HepG2 (cell line): ENCODE results near the gene ATOH7. TPM values are rescaled to one million over a fixed set of nuclear protein-coding genes. Genes with fewer than 3 reads are reported as not detected.
"Not testable (repeated sequence)": the region's sequence is repeated elsewhere in the genome, so short reads cannot be mapped to it uniquely, and the experiment has no call there.

ENCODE experiments used
- ATAC-seq: fragments of 200-7000 bp; cut with Tn5 transposase; 3 replicates; pipeline ENCODE4 v1.9.1; 2020; ENCODE audit warnings: mild to moderate bottlenecking, moderate library complexity
- BruUV-seq: library from RNA; stranded (reverse); fragments of 400-500 nt; replicated peaks from 2 replicates; lab custom pipeline; 2021; lab: Mats Ljungman, UMichigan
- CTCF ChIA-PET: fragments of 300-600 bp; formaldehyde crosslinking; extraction: SDS; loops from one replicate; lab custom pipeline; 2021; ENCODE audit warnings: low total read pairs, inconsistent platforms, low intra/inter-chr PET ratio; lab: Yijun Ruan, JAX
- POLR2A ChIA-PET: fragments of 350-600 bp; sonication (Branson Sonifier 250); formaldehyde crosslinking; loops from one replicate; lab custom pipeline; 2020; ENCODE audit warnings: antibody characterized with exemption, inconsistent platforms; lab: Yijun Ruan, JAX
- DNase-seq: peaks from one replicate; pipeline ENCODE4 v3.0.0-alpha.2; 2015; ENCODE audit warnings: low spot score
- FAIRE-seq: peaks from 3 replicates; lab custom pipeline; 2011; peaks lifted over from hg19 to GRCh38; lab: Jason Lieb, UNC
- H2AFZ ChIP-seq: one replicate; pipeline ENCODE4 v1.6.1; 2011; ENCODE audit warnings: low read length, inconsistent platforms
- H3K27ac ChIP-seq: fragments of 300-600 bp; 3 replicates; pipeline ENCODE4 v1.8.0; 2011; ENCODE audit warnings: mixed run types, mild to moderate bottlenecking, mixed read lengths, low read length, inconsistent platforms; ENCODE audit not compliant: insufficient read depth; ENCODE audit errors: extremely low read length
- H3K27me3 ChIP-seq, 2 experiments: fragments of 200-600 bp in 1 of 2; 2 replicates in 1 of 2; 3 replicates in 1 of 2; pipeline versions ENCODE4 v1.6.0 to v1.8.0; 2011; ENCODE audit warnings: low read length in 2 of 2, mild to moderate bottlenecking in 2 of 2, moderate library complexity in 2 of 2, inconsistent platforms in 1 of 2; ENCODE audit not compliant: insufficient read depth in 2 of 2, control insufficient read depth in 1 of 2
- H3K36me3 ChIP-seq, 2 experiments: fragments of 200-600 bp in 1 of 2; replicated peaks in 1 of 2; 2 replicates in 1 of 2; 3 replicates in 1 of 2; pipeline versions ENCODE4 v1.5.1 to v1.8.0; 2011; ENCODE audit warnings: low read length in 2 of 2, inconsistent platforms in 1 of 2; ENCODE audit not compliant: insufficient read depth in 2 of 2, control insufficient read depth in 1 of 2
- H3K4me1 ChIP-seq: 2 replicates; pipeline ENCODE4 v1.5.1; 2012; ENCODE audit warnings: low read length, inconsistent platforms; ENCODE audit not compliant: insufficient read depth
- H3K4me2 ChIP-seq: 2 replicates; pipeline ENCODE4 v1.6.0; 2011; ENCODE audit warnings: low read depth, low read length, inconsistent platforms
- H3K4me3 ChIP-seq, 3 experiments: fragments of 200-600 bp in 1 of 3; sonication (generic), shearing (Covaris generic) in 1 of 3; replicated peaks in 1 of 3; 2 replicates each; pipeline ENCODE4 v1.5.1; 2011 to 2016; ENCODE audit warnings: low read length in 3 of 3, inconsistent platforms in 2 of 3, low read depth in 2 of 3, mild to moderate bottlenecking in 2 of 3, control low read depth in 1 of 3, mixed read lengths in 1 of 3; ENCODE audit not compliant: insufficient read depth in 1 of 3
- H3K79me2 ChIP-seq: one replicate; pipeline ENCODE4 v1.6.1; 2011; ENCODE audit warnings: low read length, inconsistent platforms; ENCODE audit not compliant: insufficient read depth
- H3K9ac ChIP-seq: 2 replicates; pipeline ENCODE4 v1.6.0; 2011; ENCODE audit warnings: mild to moderate bottlenecking, low read depth, low read length, inconsistent platforms; ENCODE audit not compliant: insufficient read depth
- H3K9me3 ChIP-seq: 2 replicates; pipeline ENCODE4 v1.5.1; 2012; ENCODE audit warnings: mild to moderate bottlenecking, low read length
- H4K20me1 ChIP-seq: 2 replicates; pipeline ENCODE4 v1.6.0; 2011; ENCODE audit warnings: inconsistent platforms, mild to moderate bottlenecking, low read length, moderate library complexity; ENCODE audit not compliant: insufficient read depth
- NONO ChIP-seq, 2 experiments: fragments of 450-650 bp in 1 of 2; sonication (generic) in 1 of 2; formaldehyde crosslinking in 1 of 2; IDR thresholded peaks in 1 of 2; conservative IDR thresholded peaks in 1 of 2; 2 replicates each; pipeline versions ENCODE4 v1.6.1 to v1.8.0; 2017 to 2022; ENCODE audit warnings: mild to moderate bottlenecking in 1 of 2, missing genetic modification reagents in 1 of 2, moderate library complexity in 1 of 2
- RFX1 ChIP-seq: fragments of 450-650 bp; IDR thresholded peaks from 2 replicates; pipeline ENCODE4 v1.6.1; 2017
- SP4 ChIP-seq: sonication (generic); formaldehyde crosslinking; IDR thresholded peaks from 2 replicates; pipeline ENCODE4 v1.8.1; 2023; ENCODE audit warnings: mild to moderate bottlenecking, missing genetic modification reagents
- ZNF530 ChIP-seq: sonication (generic); formaldehyde crosslinking; IDR thresholded peaks from 2 replicates; pipeline ENCODE4 v1.5.0; 2020; ENCODE audit warnings: low read depth, mild to moderate bottlenecking, missing genetic modification reagents
- ZNF780A ChIP-seq: sonication (generic); formaldehyde crosslinking; IDR thresholded peaks from 2 replicates; pipeline ENCODE4 v1.8.0; 2022; ENCODE audit warnings: mild to moderate bottlenecking, missing genetic modification reagents, moderate library complexity
- ZNF839 ChIP-seq: sonication (generic); formaldehyde crosslinking; IDR thresholded peaks from 2 replicates; pipeline ENCODE4 v1.4.0; 2020; ENCODE audit warnings: missing genetic modification reagents, mild to moderate bottlenecking, borderline replicate concordance
- WGBS: methylation state at CpG from one replicate; pipeline ENCODE4 v1.1.6; 2017; ENCODE audit warnings: low lambda C conversion rate; 5-methylcytosine and 5-hydroxymethylcytosine counted together
- in situ Hi-C: cut with HindIII; loops from 2 replicates; pipeline ENCODE4 v1.10.0; 2017; ENCODE audit warnings: low pct_unique_long_range_greater_than_20kb; ENCODE audit not compliant: extremely low pct_ligation_motif_present
- intact Hi-C: fragments of 100-400 bp; cut with micrococcal nuclease; formaldehyde crosslinking; loops from one replicate; pipeline ENCODE4 v1.10.0; 2022; ENCODE audit not compliant: unreplicated experiment
- polyA plus RNA-seq, 8 experiments: library from polyadenylated mRNA; depleted of rRNA in 3 of 8; stranded (reverse) in 7 of 8; unstranded in 1 of 8; fragments of >200 nt; fragmentation: Illumina TruSeq in 4 of 8; extraction: Trizol in 4 of 8; gene quantifications; 2 replicates each; pipeline versions ENCODE4 v1.2.1 to v1.2.3, GENCODE V29; 2011 to 2016; ENCODE audit warnings: low read depth in 4 of 8, missing spikeins in 1 of 8, mixed read lengths in 1 of 8; ENCODE audit not compliant: insufficient read depth in 1 of 8
- total RNA-seq, 5 experiments: library from RNA; depleted of rRNA; stranded (reverse); fragments of >200 nt; fragmentation: Illumina TruSeq; extraction: Trizol; gene quantifications; 2 replicates each; pipeline ENCODE4 v1.2.3, GENCODE V29; 2016; ENCODE audit warnings: low read depth in 1 of 5
- TF ChIP-seq, protein P1 (sequence below): sonication (generic); formaldehyde crosslinking; IDR thresholded peaks from one replicate; pipeline ENCODE4 v1.5.1; 2020; ENCODE audit warnings: mild to moderate bottlenecking, missing genetic modification reagents; ENCODE audit errors: not compliant biosample characterization
- TF ChIP-seq, protein P2 (sequence below): sonication (generic); formaldehyde crosslinking; IDR thresholded peaks from 2 replicates; pipeline ENCODE4 v1.8.0; 2022; ENCODE audit warnings: missing genetic modification reagents, mild to moderate bottlenecking, moderate library complexity, borderline replicate concordance

Gene ATOH7
- total and polyA plus RNA-seq, 2 of the 13 experiments (the other 11 are each of a cell fraction or from before 2014, with no cell fraction given) = 0.07 to 0.11 TPM

DNA sequence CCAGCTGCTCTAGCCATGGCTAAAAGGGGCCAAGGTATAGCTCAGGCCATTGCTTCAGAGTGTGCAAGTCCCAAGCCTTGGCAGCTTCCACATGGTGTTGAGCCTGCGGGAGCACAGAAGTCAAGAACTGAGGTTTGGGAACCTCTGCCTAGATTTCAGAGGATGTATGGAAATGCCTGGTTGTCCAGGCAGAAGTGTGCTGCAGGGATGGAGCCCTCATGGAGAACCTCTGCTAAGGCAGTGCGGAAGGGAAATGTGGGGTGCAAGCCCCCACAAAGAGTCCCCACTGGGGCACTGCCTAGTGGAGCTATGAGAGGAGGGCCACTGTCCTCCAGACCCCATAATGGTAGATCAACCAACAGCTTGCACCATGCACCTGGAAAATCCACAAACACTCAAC is 45.9 kb upstream of the ATOH7 start:
- H3K9ac ChIP-seq, intact Hi-C loops, DNase-seq, H4K20me1 ChIP-seq, POLR2A ChIA-PET, H2AFZ ChIP-seq, ATAC-seq, in situ Hi-C loops, H3K4me1 ChIP-seq, H3K27me3 ChIP-seq, H3K79me2 ChIP-seq, CTCF ChIA-PET, H3K4me2 ChIP-seq, H3K27ac ChIP-seq, BruUV-seq, H3K36me3 ChIP-seq, FAIRE-seq, H3K4me3 ChIP-seq: not testable (repeated sequence)
- H3K9me3 ChIP-seq = peaks cover 14% of the 10 kb centered on the region
- no CpG with 5 or more reads among the region's 2 CpGs for WGBS

DNA sequence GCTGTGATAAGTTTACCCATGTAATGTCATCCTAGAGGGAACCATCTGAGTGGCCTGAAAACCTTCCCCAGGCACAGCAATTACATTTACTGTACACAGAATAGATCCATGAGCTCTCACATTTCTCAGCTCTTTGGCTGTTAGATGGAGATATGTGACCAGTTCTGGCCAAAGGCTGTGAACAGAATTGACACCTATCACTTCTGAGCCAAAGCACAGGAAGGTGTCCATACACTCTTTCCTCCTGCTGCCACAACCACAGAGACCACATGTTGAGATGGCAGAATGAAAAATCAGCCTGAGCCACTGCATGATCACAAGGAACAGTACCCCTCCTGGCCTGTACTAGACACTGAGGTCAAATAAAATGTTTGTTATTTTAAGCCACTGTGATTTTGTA is 44.3 kb upstream of the ATOH7 start:
- Histone ChIP-seq H4K20me1 (no peaks in the 10 kb centered on the region), H3K27ac (no peak overlapping the region), H3K27me3 (no peaks in the 10 kb centered on the region), H3K9me3 (peaks cover 14% of the 10 kb centered on the region), H2AFZ (no peak overlapping the region), H3K4me1 (no peaks in the 10 kb centered on the region), H3K4me2 (no peak overlapping the region), H3K4me3 (no peak overlapping the region), H3K79me2 (no peaks in the 10 kb centered on the region), H3K9ac (no peak overlapping the region), H3K36me3 (no peaks in the 10 kb centered on the region)
- FAIRE-seq = no peak
- BruUV-seq = no TSS peak
- in situ Hi-C loops = no loop called here
- DNase-seq = no peak
- intact Hi-C loops = no loop called here
- ChIA-PET CTCF (no interaction called here), POLR2A (no interaction called here)
- ATAC-seq = no peak
- TF ChIP-seq ZNF530 (CRISPR knock-in tag) (no peak), ZNF839 (no peak), NONO (IDR thresholded peaks at IDR 0.05) (no peak), NONO (CRISPR knock-in tag; conservative IDR thresholded peaks at IDR 0.05) (no peak), SP4 (CRISPR knock-in tag) (no peak), ZNF780A (CRISPR knock-in tag) (no peak), RFX1 (no peak)
- TF ChIP-seq, protein P1, sequence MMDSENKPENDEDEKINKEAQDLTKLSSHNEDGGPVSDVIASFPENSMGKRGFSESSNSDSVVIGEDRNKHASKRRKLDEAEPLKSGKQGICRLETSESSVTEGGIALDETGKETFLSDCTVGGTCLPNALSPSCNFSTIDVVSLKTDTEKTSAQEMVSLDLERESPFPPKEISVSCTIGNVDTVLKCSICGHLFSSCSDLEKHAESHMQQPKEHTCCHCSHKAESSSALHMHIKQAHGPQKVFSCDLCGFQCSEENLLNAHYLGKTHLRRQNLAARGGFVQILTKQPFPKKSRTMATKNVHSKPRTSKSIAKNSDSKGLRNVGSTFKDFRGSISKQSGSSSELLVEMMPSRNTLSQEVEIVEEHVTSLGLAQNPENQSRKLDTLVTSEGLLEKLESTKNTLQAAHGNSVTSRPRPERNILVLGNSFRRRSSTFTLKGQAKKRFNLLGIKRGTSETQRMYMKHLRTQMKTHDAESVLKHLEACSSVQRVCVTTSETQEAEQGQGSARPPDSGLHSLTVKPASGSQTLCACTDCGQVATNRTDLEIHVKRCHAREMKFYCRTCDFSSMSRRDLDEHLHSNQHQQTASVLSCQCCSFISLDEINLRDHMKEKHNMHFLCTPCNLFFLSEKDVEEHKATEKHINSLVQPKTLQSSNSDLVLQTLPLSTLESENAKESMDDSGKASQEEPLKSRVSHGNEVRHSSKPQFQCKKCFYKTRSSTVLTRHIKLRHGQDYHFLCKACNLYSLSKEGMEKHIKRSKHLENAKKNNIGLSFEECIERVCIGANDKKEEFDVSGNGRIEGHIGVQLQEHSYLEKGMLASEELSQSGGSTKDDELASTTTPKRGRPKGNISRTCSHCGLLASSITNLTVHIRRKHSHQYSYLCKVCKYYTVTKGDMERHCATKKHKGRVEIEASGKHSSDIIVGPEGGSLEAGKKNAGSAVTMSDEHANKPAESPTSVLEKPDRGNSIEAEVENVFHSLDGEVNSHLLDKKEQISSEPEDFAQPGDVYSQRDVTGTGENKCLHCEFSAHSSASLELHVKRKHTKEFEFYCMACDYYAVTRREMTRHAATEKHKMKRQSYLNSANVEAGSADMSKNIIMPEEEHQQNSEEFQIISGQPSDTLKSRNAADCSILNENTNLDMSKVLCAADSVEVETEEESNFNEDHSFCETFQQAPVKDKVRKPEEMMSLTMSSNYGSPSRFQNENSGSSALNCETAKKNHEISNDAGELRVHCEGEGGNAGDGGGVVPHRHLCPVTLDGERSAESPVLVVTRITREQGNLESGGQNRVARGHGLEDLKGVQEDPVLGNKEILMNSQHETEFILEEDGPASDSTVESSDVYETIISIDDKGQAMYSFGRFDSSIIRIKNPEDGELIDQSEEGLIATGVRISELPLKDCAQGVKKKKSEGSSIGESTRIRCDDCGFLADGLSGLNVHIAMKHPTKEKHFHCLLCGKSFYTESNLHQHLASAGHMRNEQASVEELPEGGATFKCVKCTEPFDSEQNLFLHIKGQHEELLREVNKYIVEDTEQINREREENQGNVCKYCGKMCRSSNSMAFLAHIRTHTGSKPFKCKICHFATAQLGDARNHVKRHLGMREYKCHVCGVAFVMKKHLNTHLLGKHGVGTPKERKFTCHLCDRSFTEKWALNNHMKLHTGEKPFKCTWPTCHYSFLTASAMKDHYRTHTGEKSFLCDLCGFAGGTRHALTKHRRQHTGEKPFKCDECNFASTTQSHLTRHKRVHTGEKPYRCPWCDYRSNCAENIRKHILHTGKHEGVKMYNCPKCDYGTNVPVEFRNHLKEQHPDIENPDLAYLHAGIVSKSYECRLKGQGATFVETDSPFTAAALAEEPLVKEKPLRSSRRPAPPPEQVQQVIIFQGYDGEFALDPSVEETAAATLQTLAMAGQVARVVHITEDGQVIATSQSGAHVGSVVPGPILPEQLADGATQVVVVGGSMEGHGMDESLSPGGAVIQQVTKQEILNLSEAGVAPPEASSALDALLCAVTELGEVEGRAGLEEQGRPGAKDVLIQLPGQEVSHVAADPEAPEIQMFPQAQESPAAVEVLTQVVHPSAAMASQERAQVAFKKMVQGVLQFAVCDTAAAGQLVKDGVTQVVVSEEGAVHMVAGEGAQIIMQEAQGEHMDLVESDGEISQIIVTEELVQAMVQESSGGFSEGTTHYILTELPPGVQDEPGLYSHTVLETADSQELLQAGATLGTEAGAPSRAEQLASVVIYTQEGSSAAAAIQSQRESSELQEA (CRISPR knock-in tag) = no peak
- TF ChIP-seq, protein P2, sequence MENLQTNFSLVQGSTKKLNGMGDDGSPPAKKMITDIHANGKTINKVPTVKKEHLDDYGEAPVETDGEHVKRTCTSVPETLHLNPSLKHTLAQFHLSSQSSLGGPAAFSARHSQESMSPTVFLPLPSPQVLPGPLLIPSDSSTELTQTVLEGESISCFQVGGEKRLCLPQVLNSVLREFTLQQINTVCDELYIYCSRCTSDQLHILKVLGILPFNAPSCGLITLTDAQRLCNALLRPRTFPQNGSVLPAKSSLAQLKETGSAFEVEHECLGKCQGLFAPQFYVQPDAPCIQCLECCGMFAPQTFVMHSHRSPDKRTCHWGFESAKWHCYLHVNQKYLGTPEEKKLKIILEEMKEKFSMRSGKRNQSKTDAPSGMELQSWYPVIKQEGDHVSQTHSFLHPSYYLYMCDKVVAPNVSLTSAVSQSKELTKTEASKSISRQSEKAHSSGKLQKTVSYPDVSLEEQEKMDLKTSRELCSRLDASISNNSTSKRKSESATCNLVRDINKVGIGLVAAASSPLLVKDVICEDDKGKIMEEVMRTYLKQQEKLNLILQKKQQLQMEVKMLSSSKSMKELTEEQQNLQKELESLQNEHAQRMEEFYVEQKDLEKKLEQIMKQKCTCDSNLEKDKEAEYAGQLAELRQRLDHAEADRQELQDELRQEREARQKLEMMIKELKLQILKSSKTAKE (CRISPR knock-in tag) = no peak
